ENCODE data around the gene ROPN1.
A peak's percentile ranks its signal among the peaks of the same experiment; 100 is the strongest.
"Not testable (repeated sequence)": the region's sequence is repeated elsewhere in the genome, so short reads cannot be mapped to it uniquely, and the experiment has no call there.

Gene ROPN1

GRCh38 chr3:123986427-123986826 lies 5.5 kb downstream of the ROPN1 start:
- no peak for DNase-seq

GRCh38 chr3:123984957-123985356 lies 7.0 kb downstream of the ROPN1 start:
- DNase-seq = no peak

- DNase-seq = no peak
These were observed 7.6 kb downstream of the ROPN1 start for GRCh38 chr3:123984350-123984749.

GRCh38 chr3:123981317-123981716 lies 10.6 kb downstream of the ROPN1 start:
- DNase-seq = not testable (repeated sequence)

- no peak for DNase-seq
These were observed 11.4 kb downstream of the ROPN1 start for GRCh38 chr3:123980539-123980938.

GRCh38 chr3:123979525-123980501 lies 12.1 kb downstream of the ROPN1 start:
- peak; percentile 39 for DNase-seq

GRCh38 chr3:123976904-123977303 lies 15.0 kb downstream of the ROPN1 start:
- DNase-seq = not testable (repeated sequence)

GRCh38 chr3:123976181-123976898 lies 15.6 kb downstream of the ROPN1 start:
- DNase-seq = not testable (repeated sequence)

GRCh38 chr3:123975030-123975429 lies 16.9 kb downstream of the ROPN1 start:
- DNase-seq = not testable (repeated sequence)

- DNase-seq = no peak
These were observed 20.5 kb downstream of the ROPN1 start for GRCh38 chr3:123971406-123971805.

GRCh38 chr3:123967260-123967659 lies 24.7 kb downstream of the ROPN1 start:
- DNase-seq = not testable (repeated sequence)

- DNase-seq = not testable (repeated sequence)
These were observed 25.1 kb downstream of the ROPN1 start for GRCh38 chr3:123966799-123967198.

- DNase-seq = not testable (repeated sequence)
These were observed 27.1 kb downstream of the ROPN1 start for GRCh38 chr3:123964793-123965192.

- no peak for DNase-seq
These were observed 30.4 kb downstream of the ROPN1 start for GRCh38 chr3:123961508-123961856.

GRCh38 chr3:123960781-123961507 lies 31.0 kb downstream of the ROPN1 start, which contains the start of gene CCDC14:
Gene CCDC14, minus strand, starts transcription at chr3:123961229. Its CDS starts 56 bp downstream, at chr3:123961173.
- peak; percentile 82 for DNase-seq

GRCh38 chr3:123953735-123954134 lies 38.2 kb downstream of the ROPN1 start:
- DNase-seq = no peak

GRCh38 chr3:123952844-123953520 lies 38.9 kb downstream of the ROPN1 start:
- no peak for DNase-seq

GRCh38 chr3:123951522-123952447 lies 40.1 kb downstream of the ROPN1 start:
- no peak for DNase-seq

GRCh38 chr3:123949641-123950040 lies 42.3 kb downstream of the ROPN1 start:
- no peak for DNase-seq

- DNase-seq = no peak
These were observed 43.5 kb downstream of the ROPN1 start for GRCh38 chr3:123948449-123948848.

- DNase-seq = no peak
These were observed 44.4 kb downstream of the ROPN1 start for GRCh38 chr3:123947482-123947881.
